Central memory CD8-positive, alpha-beta T cell (primary cell): ENCODE results near the gene LDLRAD4.
"Not testable (repeated sequence)": the region's sequence is repeated elsewhere in the genome, so short reads cannot be mapped to it uniquely, and the experiment has no call there.

ENCODE experiments used
- ATAC-seq: fragments of 150-1000 bp; cut with Tn5 transposase; replicated peaks from 2 replicates; pipeline ENCODE4 v1.10.0; 2022; ENCODE audit warnings: mild to moderate bottlenecking, moderate FRiP score, moderate number of reproducible peaks; ENCODE audit not compliant: poor library complexity, severe bottlenecking; ENCODE audit errors: extremely low read depth
- DNase-seq, 2 donors: peaks; one replicate each; pipeline ENCODE4 v3.0.0; 2021; ENCODE audit warnings: low spot score in 2 of 2
- H3K27ac Mint-ChIP-seq: one replicate; pipeline ENCODE4 v1.8.0; 2022; ENCODE audit warnings: low read depth, mild to moderate bottlenecking, moderate library complexity, mixed read lengths
- H3K27me3 Mint-ChIP-seq: one replicate; pipeline ENCODE4 v1.8.0; 2022; ENCODE audit warnings: mixed read lengths
- H3K36me3 Mint-ChIP-seq: one replicate; pipeline ENCODE4 v1.8.0; 2022; ENCODE audit warnings: mild to moderate bottlenecking, moderate library complexity, mixed read lengths; ENCODE audit not compliant: insufficient read depth
- H3K4me1 Mint-ChIP-seq: one replicate; pipeline ENCODE4 v1.8.0; 2022; ENCODE audit warnings: mixed read lengths
- H3K4me3 Mint-ChIP-seq: one replicate; pipeline ENCODE4 v1.8.0; 2022; ENCODE audit warnings: mild to moderate bottlenecking, moderate library complexity, mixed read lengths
- H3K9me3 Mint-ChIP-seq: one replicate; pipeline ENCODE4 v1.8.0; 2022; ENCODE audit warnings: mixed read lengths

The LDLRAD4 gene

DNA sequence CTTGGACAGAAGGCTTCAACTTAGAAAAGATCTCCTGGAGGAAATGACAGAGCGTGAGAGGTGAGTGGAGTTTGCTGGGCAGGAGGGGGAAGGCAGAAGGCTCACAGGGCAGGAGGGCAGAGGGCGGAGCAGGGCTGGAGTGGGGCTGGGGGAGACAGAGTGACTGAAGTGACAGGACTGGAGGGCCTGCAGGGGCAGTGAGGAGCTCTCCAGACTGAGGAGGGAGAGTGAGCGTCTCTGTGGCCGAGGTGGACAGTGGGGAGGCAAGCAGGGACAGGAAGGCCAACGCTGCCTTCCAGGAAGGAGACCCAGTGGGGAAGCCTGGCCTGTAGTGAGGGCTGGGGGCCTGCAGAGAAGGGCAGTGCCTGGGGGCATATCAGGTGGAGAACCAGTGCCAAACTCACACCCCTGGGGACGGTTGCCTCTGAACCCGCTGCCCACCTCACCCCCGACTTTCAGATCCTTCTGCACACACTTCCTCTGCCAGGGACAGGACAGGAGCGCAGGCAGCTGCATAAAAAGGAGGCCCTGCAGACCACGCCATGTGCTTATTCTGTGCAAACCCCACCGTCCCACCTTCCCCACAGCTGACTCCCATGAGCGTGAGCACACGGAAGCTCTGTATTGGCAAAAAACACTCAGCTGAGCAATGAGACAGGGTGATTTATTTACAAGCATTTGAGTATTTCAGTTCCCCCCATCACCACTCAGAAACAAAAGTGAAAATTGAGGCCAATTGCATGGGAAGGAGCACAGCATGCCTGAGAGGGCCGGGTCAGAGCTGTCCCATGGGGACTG is 263.5 kb downstream of the LDLRAD4 start:
- peaks cover 38% of the 10 kb centered on the region for H3K4me1 Mint-ChIP-seq
- no peak for ATAC-seq
- H3K27me3 Mint-ChIP-seq = no peaks in the 10 kb centered on the region
- H3K36me3 Mint-ChIP-seq = no peaks in the 10 kb centered on the region
- H3K4me3 Mint-ChIP-seq = no peak overlapping the region
- H3K27ac Mint-ChIP-seq = peak overlapping the region; percentile 72
- H3K9me3 Mint-ChIP-seq = no peaks in the 10 kb centered on the region
- DNase-seq = no peak

DNA sequence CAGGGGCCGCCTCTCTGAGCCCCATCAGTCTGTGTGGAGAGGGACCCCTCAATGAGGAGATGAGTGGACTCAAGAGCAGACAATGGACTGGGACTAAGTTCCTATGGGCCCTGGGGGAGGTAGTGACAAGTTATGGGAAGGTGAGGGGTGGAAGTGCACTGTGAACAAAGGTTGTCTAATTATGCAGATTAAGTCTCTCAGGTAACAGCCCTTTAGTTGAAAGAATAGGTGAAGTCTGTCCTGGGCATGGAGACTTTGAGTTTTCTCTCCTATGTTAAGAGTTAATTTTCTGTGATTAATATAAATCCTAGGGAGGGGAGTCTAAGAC is 264.0 kb downstream of the LDLRAD4 start:
- Mint-ChIP-seq H3K9me3 (no peaks in the 10 kb centered on the region), H3K4me1 (peaks cover 44% of the 10 kb centered on the region), H3K27me3 (no peaks in the 10 kb centered on the region), H3K27ac (peak overlapping the region; percentile 72), H3K4me3 (no peak overlapping the region), H3K36me3 (peaks cover 5% of the 10 kb centered on the region)
- ATAC-seq (no peak), DNase-seq (no peak)

GRCh38 chr18:13483316-13484270 is 265.0 kb downstream of the LDLRAD4 start:
- ATAC-seq = no peak
- Mint-ChIP-seq H3K36me3 (peaks cover 5% of the 10 kb centered on the region), H3K4me3 (no peak overlapping the region), H3K4me1 (peaks cover 50% of the 10 kb centered on the region), H3K27me3 (no peaks in the 10 kb centered on the region), H3K9me3 (no peaks in the 10 kb centered on the region), H3K27ac (peak overlapping the region; percentile 58)
- no peak for DNase-seq

DNA sequence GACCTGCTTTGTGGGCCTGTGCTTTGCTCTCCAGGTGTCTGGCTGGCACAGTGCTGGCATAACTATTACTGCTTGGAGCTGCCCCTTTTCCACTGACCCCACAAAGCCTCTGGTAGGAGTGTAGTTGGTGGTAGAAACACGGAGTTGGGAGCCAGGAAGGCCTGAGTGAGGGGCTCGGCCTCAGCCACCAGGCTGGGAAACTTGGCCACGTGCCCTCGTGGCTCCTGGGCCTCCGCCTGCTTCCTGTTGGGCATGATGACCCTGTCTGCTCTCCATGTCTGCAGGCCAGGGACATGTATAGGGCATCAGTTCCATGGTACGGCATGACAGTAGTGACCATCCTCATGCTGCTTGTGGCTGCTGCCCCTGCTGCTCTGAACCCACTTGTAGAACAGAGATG is 266.6 kb downstream of the LDLRAD4 start:
- ATAC-seq = no peak

GRCh38 chr18:13485604-13486003 is 267.0 kb downstream of the LDLRAD4 start:
- Mint-ChIP-seq H3K27me3 (no peaks in the 10 kb centered on the region), H3K36me3 (peaks cover 5% of the 10 kb centered on the region), H3K27ac (peak overlapping the region; percentile 95), H3K9me3 (no peaks in the 10 kb centered on the region), H3K4me3 (no peak overlapping the region), H3K4me1 (peaks cover 43% of the 10 kb centered on the region)
- ATAC-seq (no peak), DNase-seq (no peak)

More for the DNA sequence above, 266.6 kb downstream of the LDLRAD4 start:
- DNase-seq = no peak
- H3K27ac Mint-ChIP-seq = no peak overlapping the region
- no peaks in the 10 kb centered on the region for H3K27me3 Mint-ChIP-seq
- H3K4me3 Mint-ChIP-seq = no peak overlapping the region
- H3K4me1 Mint-ChIP-seq = peaks cover 47% of the 10 kb centered on the region
- H3K9me3 Mint-ChIP-seq = no peaks in the 10 kb centered on the region
- H3K36me3 Mint-ChIP-seq = peaks cover 5% of the 10 kb centered on the region

- Mint-ChIP-seq H3K9me3 (no peaks in the 10 kb centered on the region), H3K27me3 (no peaks in the 10 kb centered on the region), H3K36me3 (peaks cover 5% of the 10 kb centered on the region), H3K27ac (peak overlapping the region; percentile 95), H3K4me1 (peaks cover 43% of the 10 kb centered on the region), H3K4me3 (no peak overlapping the region)
- no peak for ATAC-seq
- no peak for DNase-seq
These were observed 267.7 kb downstream of the LDLRAD4 start for GRCh38 chr18:13486284-13486683.

- Mint-ChIP-seq H3K4me3 (peak overlapping the region; percentile 12), H3K36me3 (peaks cover 5% of the 10 kb centered on the region), H3K27ac (peak overlapping the region; percentile 95), H3K27me3 (no peaks in the 10 kb centered on the region), H3K9me3 (no peaks in the 10 kb centered on the region), H3K4me1 (peaks cover 39% of the 10 kb centered on the region)
- DNase-seq (no peak), ATAC-seq (peak; percentile 11)
These were observed 268.1 kb downstream of the LDLRAD4 start for GRCh38 chr18:13486686-13487085.

DNA sequence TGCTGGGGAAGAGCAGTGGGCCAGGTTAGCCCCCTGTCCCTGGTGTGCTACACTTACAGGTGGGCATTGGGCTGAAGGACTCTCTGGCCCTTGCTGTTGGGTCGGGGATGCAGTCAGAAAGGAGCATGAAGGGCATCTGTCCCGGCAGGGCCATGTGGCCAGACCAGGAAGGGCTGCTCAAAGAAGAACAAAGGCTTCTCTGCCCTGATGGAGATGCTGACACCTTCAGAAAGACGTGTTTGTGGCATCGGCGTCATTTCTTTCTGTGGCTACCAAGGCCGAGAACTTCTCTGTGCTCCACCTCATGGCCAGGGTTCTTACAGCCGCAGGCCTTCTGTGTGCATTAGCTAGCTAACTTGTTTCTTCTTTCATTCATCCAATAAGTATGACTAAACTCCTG is 268.7 kb downstream of the LDLRAD4 start:
- H3K4me3 Mint-ChIP-seq = peak overlapping the region; percentile 12
- peaks cover 5% of the 10 kb centered on the region for H3K36me3 Mint-ChIP-seq
- H3K27me3 Mint-ChIP-seq = no peaks in the 10 kb centered on the region
- H3K9me3 Mint-ChIP-seq = no peaks in the 10 kb centered on the region
- peak; percentile 83 for ATAC-seq
- DNase-seq = peak in 1 of 2 donors; percentile 26
- H3K4me1 Mint-ChIP-seq = peaks cover 36% of the 10 kb centered on the region
- peak overlapping the region; percentile 95 for H3K27ac Mint-ChIP-seq

- Mint-ChIP-seq H3K27ac (peak overlapping the region; percentile 95), H3K9me3 (no peaks in the 10 kb centered on the region), H3K4me1 (peaks cover 24% of the 10 kb centered on the region), H3K27me3 (no peaks in the 10 kb centered on the region), H3K36me3 (peaks cover 8% of the 10 kb centered on the region), H3K4me3 (no peak overlapping the region)
- ATAC-seq (no peak), DNase-seq (no peak)
These were observed 269.8 kb downstream of the LDLRAD4 start for GRCh38 chr18:13488281-13488929.

- not testable (repeated sequence) for H3K36me3 Mint-ChIP-seq, H3K4me3 Mint-ChIP-seq, ATAC-seq, DNase-seq, H3K9me3 Mint-ChIP-seq, H3K27me3 Mint-ChIP-seq, H3K27ac Mint-ChIP-seq
- peaks cover 17% of the 10 kb centered on the region for H3K4me1 Mint-ChIP-seq
These were observed 270.7 kb downstream of the LDLRAD4 start for GRCh38 chr18:13489303-13489702.

GRCh38 chr18:13491138-13491537 is 272.6 kb downstream of the LDLRAD4 start:
- no peaks in the 10 kb centered on the region for H3K9me3 Mint-ChIP-seq
- no peaks in the 10 kb centered on the region for H3K27me3 Mint-ChIP-seq
- peaks cover 17% of the 10 kb centered on the region for H3K4me1 Mint-ChIP-seq
- no peak overlapping the region for H3K27ac Mint-ChIP-seq
- H3K36me3 Mint-ChIP-seq = peaks cover 8% of the 10 kb centered on the region
- H3K4me3 Mint-ChIP-seq = no peak overlapping the region
- DNase-seq (no peak), ATAC-seq (no peak)

GRCh38 chr18:13492314-13492713 is 273.8 kb downstream of the LDLRAD4 start:
- peaks cover 9% of the 10 kb centered on the region for H3K4me1 Mint-ChIP-seq
- no peak for DNase-seq
- no peaks in the 10 kb centered on the region for H3K9me3 Mint-ChIP-seq
- no peak overlapping the region for H3K27ac Mint-ChIP-seq
- no peaks in the 10 kb centered on the region for H3K27me3 Mint-ChIP-seq
- peaks cover 5% of the 10 kb centered on the region for H3K36me3 Mint-ChIP-seq
- ATAC-seq = no peak
- no peak overlapping the region for H3K4me3 Mint-ChIP-seq
